NCI-H82 treated with DMSO at 0.1 percent for 48 hours (cell line): ENCODE results near the gene NKTR.

Experiments used
- DNase-seq: peaks from one replicate; lab custom pipeline; 2025; ENCODE audit not compliant: unreplicated experiment; lab: John Stamatoyannopoulos, UW

The NKTR gene

GRCh38 chr3:42678447-42678846 lies 78.0 kb downstream of the NKTR start:
- DNase-seq = no peak

DNA sequence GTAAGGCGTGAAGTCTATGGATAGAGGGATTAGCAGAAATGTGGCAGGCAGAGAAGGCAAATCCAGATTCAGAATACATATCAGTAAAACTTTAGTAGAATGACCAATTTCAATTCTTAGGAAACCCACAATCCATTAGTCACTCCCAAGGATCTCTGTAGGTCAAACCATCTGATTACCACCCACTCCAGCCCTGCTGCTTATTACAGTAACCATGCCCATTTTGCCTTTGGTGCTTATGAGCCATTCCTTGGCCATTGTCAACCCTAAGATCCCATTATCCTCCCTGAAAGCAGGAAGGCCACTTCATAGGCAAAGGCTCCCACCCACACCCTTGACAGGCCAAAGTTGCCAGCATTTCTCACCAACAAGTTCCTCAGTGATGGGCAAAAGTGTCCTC lies 79.8 kb downstream of the NKTR start:
- DNase-seq = no peak

DNA sequence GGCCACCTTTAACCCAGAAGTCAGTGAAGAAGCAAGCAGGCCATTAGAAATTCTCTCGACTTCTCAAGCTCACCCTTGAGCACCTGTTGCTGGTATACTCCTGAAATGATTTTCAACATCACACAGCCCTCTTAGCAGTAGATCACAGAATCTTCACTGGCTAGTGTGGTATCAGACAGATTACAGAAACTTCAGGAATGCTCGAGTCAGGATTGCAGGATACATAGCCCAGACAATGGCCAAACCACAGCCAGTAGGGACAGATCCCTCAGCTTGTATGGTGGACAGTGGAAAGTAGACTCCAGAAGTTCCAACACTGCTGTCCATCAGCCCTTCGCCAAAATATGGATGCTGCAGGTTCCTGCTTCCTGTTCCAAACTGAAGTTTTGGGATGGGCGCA lies 80.3 kb downstream of the NKTR start:
- DNase-seq = no peak

DNA sequence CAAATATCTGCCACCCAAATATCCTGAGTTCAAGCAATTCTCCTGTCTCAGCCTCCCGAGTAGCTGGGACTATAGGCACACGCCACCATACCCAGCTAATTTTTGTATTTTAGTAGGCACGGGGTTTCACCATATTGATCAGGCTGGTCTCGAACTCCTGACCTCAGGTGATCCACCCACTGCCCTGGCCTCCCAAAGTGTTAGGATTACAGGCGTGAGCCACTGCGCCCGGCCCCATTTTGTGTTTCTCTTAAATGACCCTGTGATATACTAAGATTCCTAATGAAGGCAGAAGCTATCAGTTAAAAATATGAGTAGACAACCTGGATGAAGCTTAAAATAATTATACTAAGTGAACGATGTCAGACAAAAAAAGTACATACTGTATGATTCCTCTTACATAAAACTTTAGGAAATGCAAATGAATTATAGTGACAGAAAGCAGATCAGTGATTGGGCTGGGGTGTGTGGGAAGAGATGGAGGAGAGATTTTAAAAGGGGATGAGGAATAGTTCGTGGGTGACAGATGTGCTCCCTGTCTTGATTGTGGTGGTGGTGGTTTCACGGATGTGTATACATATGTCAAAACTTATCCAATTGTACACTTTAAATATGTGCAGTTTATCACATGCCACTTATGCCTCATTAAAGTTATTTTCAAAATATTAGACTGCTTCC lies 81.0 kb downstream of the NKTR start:
- no peak for DNase-seq

DNA sequence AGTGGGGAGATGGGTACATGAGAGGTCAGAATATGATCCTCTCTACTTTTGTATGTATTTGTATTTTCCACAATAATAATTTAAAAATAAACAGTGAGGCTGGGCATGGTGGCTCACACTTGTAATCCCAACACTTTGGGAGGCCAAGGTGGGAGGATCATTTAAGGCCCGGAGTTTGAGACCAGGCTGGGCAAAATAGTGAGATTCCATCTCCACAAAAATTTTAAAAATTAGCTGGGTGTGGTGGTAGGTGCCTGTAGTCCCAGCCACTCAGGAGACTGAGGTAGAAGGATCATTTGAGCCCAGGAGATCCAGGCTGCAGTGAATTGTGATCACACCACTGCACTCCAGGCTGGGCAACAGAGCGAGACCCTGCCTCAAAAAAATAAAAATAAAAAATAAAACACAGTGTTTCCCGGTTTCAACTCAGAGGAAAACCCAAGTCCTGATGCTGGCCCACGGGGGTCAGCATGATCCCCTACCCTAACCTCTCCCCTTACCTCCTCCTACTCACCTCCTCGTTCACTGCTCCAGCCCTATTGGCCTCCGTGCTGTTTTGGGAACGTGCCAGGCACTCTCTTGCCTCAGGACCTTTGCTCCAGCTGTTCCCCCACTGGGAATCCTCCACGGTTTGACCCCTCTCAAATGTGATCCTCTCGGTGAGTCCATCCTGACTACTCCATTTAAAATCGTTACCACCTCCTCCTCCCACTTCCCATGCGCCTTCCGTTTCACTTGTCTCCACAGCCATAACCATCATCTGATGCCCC lies 82.0 kb downstream of the NKTR start:
- no peak for DNase-seq

DNA sequence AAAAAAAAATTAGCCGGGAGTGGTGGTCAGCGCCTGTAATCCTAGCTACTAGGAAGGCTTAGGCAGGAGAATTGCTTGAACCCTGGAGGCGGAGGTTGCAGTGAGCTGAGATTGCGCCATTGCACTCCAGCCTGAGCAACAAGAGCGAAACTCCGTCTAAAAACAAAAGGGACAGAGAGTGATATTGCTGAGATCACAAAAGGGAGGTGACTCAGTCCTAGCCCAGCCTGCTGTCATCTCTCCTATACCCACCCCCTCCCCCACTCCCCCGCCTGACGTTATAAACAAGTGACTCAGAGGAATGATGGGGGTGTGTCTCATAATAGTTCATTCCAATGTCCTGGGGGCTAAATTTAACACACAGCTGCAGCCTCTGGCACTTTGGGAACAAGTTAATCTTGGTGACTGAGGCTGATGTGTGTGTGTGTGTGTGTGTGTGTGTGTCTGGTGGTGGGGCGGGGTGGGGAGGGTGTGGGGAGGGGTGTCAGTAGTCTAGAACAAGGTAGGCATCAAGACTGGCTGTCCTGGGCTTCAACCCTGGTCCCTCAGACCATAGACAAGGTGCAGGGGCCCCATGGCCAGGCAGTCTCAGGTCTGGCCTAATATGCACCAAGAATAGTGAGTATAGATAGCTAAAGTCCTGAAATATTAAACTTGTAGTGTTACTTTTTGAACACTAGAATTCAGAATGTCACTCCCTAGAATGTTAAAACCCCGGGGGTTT lies 83.6 kb downstream of the NKTR start:
- no peak for DNase-seq

DNA sequence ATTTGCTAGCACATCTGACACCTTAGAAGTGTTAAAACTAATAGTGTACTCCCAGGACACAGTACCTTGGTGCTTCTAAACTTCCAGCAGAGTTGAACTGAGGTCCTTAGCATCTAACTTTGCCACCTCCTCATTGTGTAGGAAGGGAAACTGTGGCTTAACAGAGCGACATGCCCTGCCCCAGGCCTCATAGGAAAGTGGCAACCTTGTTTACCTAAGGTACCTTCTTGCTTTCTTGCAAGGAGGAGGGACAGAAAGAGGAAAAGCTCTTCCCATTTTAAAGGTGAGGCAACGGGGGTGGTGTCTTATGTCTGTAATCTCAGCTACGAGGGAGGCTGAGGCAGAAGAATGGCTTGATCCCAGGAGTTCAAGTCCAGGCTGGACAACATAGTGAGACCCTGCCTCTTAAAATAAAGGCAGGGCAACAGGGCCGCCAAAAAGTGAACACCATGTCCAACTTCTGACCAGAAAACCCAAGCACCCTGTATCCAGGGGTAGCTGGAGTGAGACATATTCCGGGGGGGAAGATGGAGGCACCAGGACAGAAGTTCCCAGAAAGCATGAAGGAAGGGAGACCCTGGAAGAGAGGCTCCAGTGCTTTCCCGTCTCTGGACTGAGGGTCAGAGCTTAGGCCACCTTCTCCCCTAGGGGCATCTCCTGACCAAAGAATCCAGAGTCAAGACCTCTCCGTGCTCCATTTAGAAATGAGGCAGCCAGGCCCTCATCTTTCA lies 84.3 kb downstream of the NKTR start:
- no peak for DNase-seq

GRCh38 chr3:42685363-42685881 lies 84.9 kb downstream of the NKTR start, which contains the start of gene KLHL40:
Gene KLHL40 (plus strand): TSS chr3:42685537. CDS start chr3:42685619, 82 bp downstream.
- DNase-seq = no peak

GRCh38 chr3:42685891-42686820 lies 85.7 kb downstream of the NKTR start:
- no peak for DNase-seq

- no peak for DNase-seq
These were observed 86.6 kb downstream of the NKTR start for GRCh38 chr3:42686832-42687650.

GRCh38 chr3:42688016-42688415 lies 87.5 kb downstream of the NKTR start:
- no peak for DNase-seq

- DNase-seq = no peak
These were observed 88.3 kb downstream of the NKTR start for GRCh38 chr3:42688487-42689420.

- DNase-seq = no peak
These were observed 89.0 kb downstream of the NKTR start for GRCh38 chr3:42689421-42690014.

GRCh38 chr3:42690191-42690590 lies 89.7 kb downstream of the NKTR start:
- DNase-seq = no peak

GRCh38 chr3:42690766-42691680 lies 90.5 kb downstream of the NKTR start:
- no peak for DNase-seq

- no peak for DNase-seq
These were observed 91.6 kb downstream of the NKTR start for GRCh38 chr3:42691816-42692666.
